GM06990 (cell line): ENCODE data around the gene EMC10.

Source experiments
- DNase-seq: peaks from one replicate; pipeline ENCODE4 v3.0.0-alpha.2; 2011; ENCODE audit not compliant: insufficient read length; ENCODE audit errors: extremely low read depth
- H3K27me3 ChIP-seq: replicated peaks from 2 replicates; pipeline ENCODE4 v1.6.0; 2011; ENCODE audit warnings: low read length; ENCODE audit not compliant: control insufficient read depth, insufficient read depth
- H3K36me3 ChIP-seq: 2 replicates; pipeline ENCODE4 v1.5.1; 2011; ENCODE audit warnings: low read length; ENCODE audit not compliant: control insufficient read depth, insufficient read depth
- H3K4me3 ChIP-seq: replicated peaks from 2 replicates; pipeline ENCODE4 v1.5.1; 2011; ENCODE audit warnings: low read depth, mild to moderate bottlenecking, control low read depth, low read length
- CTCF ChIP-seq: IDR thresholded peaks from 2 replicates; pipeline ENCODE4 v1.5.1; 2011; ENCODE audit warnings: low read length, control low read depth, mild to moderate bottlenecking, inconsistent platforms; ENCODE audit not compliant: insufficient read depth, poor library complexity, severe bottlenecking

EMC10 gene

GRCh38 chr19:50476907-50477238 is 566 bp downstream of the EMC10 start:
- Histone ChIP-seq H3K4me3 (peak overlapping the region; percentile 79), H3K27me3 (no peaks in the 10 kb centered on the region), H3K36me3 (peaks cover 31% of the 10 kb centered on the region)
- TF ChIP-seq CTCF = no peak
- DNase-seq = no peak

GRCh38 chr19:50477751-50478515 is 1.6 kb downstream of the EMC10 start:
- no peak for DNase-seq
- Histone ChIP-seq H3K27me3 (no peaks in the 10 kb centered on the region), H3K4me3 (peak overlapping the region; percentile 79; the same call in 1 of the 2 replicates), H3K36me3 (peaks cover 34% of the 10 kb centered on the region)
- no peak for TF ChIP-seq CTCF

- H3K4me3 ChIP-seq = no peak overlapping the region
- DNase-seq = no peak
- H3K27me3 ChIP-seq = no peaks in the 10 kb centered on the region
- peak; percentile 44 for TF ChIP-seq CTCF
- H3K36me3 ChIP-seq = peaks cover 37% of the 10 kb centered on the region
These were observed 2.8 kb downstream of the EMC10 start for GRCh38 chr19:50478901-50479715.

GRCh38 chr19:50479761-50480251 is 3.5 kb downstream of the EMC10 start:
- Histone ChIP-seq H3K27me3 (no peaks in the 10 kb centered on the region), H3K36me3 (peaks cover 38% of the 10 kb centered on the region), H3K4me3 (no peak overlapping the region)
- no peak for DNase-seq
- no peak for TF ChIP-seq CTCF

- no peaks in the 10 kb centered on the region for H3K27me3 ChIP-seq
- no peak for DNase-seq
- H3K4me3 ChIP-seq = no peak overlapping the region
- TF ChIP-seq CTCF = no peak
- H3K36me3 ChIP-seq = peaks cover 41% of the 10 kb centered on the region
These were observed 4.2 kb downstream of the EMC10 start for GRCh38 chr19:50480281-50481111.
